IgD-negative memory B cell (primary cell): ENCODE measurements around the gene RPS29. TPM values are rescaled to one million over a fixed set of nuclear protein-coding genes. Genes with fewer than 3 reads are reported as not detected.
A peak's percentile ranks its signal among the peaks of the same experiment; 100 is the strongest.

Source experiments
- H3K27ac Mint-ChIP-seq, 3 donors: one replicate each; pipeline ENCODE4 v1.8.0; 2020 to 2022; ENCODE audit warnings: mild to moderate bottlenecking in 3 of 3, mixed read lengths in 3 of 3, moderate library complexity in 1 of 3
- H3K27me3 Mint-ChIP-seq: one replicate; pipeline ENCODE4 v1.8.0; 2021; ENCODE audit warnings: mixed read lengths
- H3K36me3 Mint-ChIP-seq: one replicate; pipeline ENCODE4 v1.8.0; 2020; ENCODE audit warnings: mild to moderate bottlenecking, mixed read lengths
- H3K4me1 Mint-ChIP-seq, 3 donors: one replicate each; pipeline ENCODE4 v1.8.0; 2020 to 2022; ENCODE audit warnings: mixed read lengths in 3 of 3, mild to moderate bottlenecking in 1 of 3
- H3K4me3 Mint-ChIP-seq, 4 donors: one replicate each; pipeline ENCODE4 v1.8.0; 2020 to 2022; ENCODE audit warnings: mild to moderate bottlenecking in 4 of 4, mixed read lengths in 4 of 4, moderate library complexity in 3 of 4
- H3K9me3 Mint-ChIP-seq, 3 donors: one replicate each; pipeline ENCODE4 v1.8.0; 2020 to 2021; ENCODE audit warnings: mixed read lengths in 3 of 3, mild to moderate bottlenecking in 1 of 3
- polyA plus RNA-seq: library from polyadenylated mRNA; unstranded; fragments of 300-500 nt; fragmentation: Illumina TruSeq; gene quantifications from one replicate; pipeline ENCODE4 v1.2.3, GENCODE V29; 2021

RPS29 gene
- polyA plus RNA-seq, 1 donor from 2014 or later: 10,099 TPM

DNA sequence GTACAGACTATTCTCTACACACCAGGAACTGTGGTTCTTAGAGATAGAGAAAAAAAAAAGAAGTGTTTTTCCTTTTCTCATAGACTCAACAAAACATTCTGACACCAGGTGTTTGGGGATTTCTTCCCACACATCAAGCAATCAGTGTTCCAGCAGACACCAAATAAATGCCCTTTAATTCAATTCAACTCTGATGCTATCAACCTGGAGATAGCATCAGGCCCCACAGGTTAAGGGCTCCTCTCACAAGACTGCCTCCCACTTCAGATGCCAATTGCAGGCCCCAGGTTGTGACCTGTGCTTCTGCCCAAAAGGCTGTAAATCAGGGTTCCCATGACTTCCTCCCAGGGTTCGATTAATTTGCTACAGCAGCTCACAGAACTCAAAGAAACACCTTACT is 36.7 kb downstream of the RPS29 start:
- H3K27me3 Mint-ChIP-seq: peaks cover 1% of the 10 kb centered on the region
- H3K27ac Mint-ChIP-seq: no peak overlapping the region
- no peaks in the 10 kb centered on the region for H3K9me3 Mint-ChIP-seq
- H3K4me3 Mint-ChIP-seq: no peak overlapping the region
- no peaks in the 10 kb centered on the region for H3K36me3 Mint-ChIP-seq
- H3K4me1 Mint-ChIP-seq: no peaks in the 10 kb centered on the region

DNA sequence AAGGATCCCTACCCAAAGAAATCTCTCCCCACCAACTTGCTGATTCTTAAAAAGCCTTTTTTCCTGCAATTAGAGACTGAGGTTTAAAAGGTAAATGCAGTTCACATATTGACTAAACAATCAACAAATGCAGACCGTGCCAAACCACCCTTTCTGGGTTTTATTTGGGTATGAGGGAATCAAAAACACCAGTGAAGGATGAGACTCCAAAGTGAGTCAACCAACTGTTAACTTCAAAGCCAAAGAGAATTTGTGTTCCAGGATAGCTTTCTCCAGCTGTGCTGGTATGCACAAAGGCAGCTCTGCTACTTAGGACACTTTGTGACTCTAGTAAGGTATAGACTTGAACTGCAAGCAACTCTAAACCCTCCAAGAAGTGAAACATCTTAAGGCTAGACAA is 39.4 kb downstream of the RPS29 start:
- H3K27ac Mint-ChIP-seq: no peak overlapping the region
- peaks cover 0 to 5% (median 0%) of the 10 kb centered on the region in 3 donors for H3K9me3 Mint-ChIP-seq

DNA sequence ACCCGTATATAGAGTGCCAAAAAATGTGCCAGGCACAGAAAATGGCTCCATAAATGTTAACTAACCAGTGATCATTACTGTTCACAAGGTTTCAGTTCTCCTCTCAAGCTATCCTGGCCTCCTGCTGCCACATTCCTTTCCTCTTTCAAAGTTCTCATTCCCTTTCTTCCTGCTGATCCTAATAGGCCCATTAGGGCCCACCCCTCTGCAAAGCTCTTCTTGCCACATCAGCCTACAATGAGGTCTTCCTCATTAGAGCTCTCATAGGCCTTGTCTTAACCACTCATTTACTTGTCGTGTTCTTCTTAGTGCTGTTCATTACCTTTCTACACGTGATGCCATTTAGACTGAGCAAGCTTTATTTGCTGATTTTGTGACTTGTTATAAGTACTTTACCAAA is 40.5 kb downstream of the RPS29 start:
- Mint-ChIP-seq H3K27ac (peak overlapping the region in 1 of 3 donors; percentile 2), H3K27me3 (peaks cover 1% of the 10 kb centered on the region), H3K4me1 (no peaks in the 10 kb centered on the region), H3K9me3 (peaks cover 0 to 5% (median under 1%) of the 10 kb centered on the region in 3 donors), H3K36me3 (peaks cover 3% of the 10 kb centered on the region), H3K4me3 (no peak overlapping the region)

More for the DNA sequence above, 39.4 kb downstream of the RPS29 start:
- H3K4me3 Mint-ChIP-seq: no peak overlapping the region
- H3K36me3 Mint-ChIP-seq: peaks cover 3% of the 10 kb centered on the region
- H3K4me1 Mint-ChIP-seq: no peaks in the 10 kb centered on the region
- H3K27me3 Mint-ChIP-seq: peaks cover 1% of the 10 kb centered on the region

DNA sequence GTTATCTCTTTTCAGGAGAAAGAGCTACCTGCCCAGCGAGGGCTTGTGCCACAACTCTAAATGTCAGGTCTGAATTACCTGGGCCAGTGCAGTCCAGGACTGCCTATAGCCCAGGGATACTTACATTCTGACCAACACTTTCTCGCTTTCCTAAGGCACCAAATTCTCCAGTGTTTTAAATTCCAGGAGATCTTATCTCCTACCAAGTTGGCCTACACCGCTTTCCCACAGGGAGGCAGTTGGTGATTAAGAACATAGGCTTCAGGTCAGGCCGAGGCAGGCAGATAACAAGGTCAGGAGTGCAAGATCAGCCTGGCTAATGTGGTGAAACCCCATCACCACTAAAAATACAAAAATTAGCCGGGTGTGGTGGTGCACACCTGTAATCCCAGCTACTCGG is 41.1 kb downstream of the RPS29 start:
- peaks cover 3% of the 10 kb centered on the region for H3K36me3 Mint-ChIP-seq
- H3K9me3 Mint-ChIP-seq: peaks cover 0 to 10% (median 7%) of the 10 kb centered on the region in 3 donors
- no peak overlapping the region for H3K4me3 Mint-ChIP-seq
- H3K4me1 Mint-ChIP-seq: no peaks in the 10 kb centered on the region
- H3K27me3 Mint-ChIP-seq: peaks cover 1% of the 10 kb centered on the region
- no peak overlapping the region for H3K27ac Mint-ChIP-seq

DNA sequence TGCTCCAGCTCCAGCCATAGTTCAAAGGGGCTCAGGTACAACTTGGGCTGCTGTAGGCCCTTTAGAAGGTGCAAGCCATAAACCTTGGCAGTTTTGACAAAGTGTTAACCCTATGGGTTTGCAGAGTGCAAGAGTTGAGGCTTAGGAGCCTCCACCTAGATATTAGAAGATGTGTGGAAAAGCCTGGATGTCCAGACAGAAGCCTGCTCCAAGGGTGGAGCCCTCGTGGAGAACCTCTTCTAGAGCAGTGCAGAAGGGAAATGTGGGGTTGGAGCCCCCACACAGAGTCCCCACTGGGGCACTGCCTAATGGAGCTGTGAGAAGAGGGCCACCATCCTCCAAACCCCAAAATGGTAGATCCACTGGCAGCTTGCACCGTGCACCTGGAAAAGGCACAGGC is 45.1 kb downstream of the RPS29 start:
- H3K4me1 Mint-ChIP-seq: no peaks in the 10 kb centered on the region
- H3K27me3 Mint-ChIP-seq: peaks cover 1% of the 10 kb centered on the region
- H3K9me3 Mint-ChIP-seq: peaks cover 2 to 13% (median 10%) of the 10 kb centered on the region in 3 donors
- H3K27ac Mint-ChIP-seq: no peak overlapping the region
- no peak overlapping the region for H3K4me3 Mint-ChIP-seq
- H3K36me3 Mint-ChIP-seq: peaks cover 5% of the 10 kb centered on the region

DNA sequence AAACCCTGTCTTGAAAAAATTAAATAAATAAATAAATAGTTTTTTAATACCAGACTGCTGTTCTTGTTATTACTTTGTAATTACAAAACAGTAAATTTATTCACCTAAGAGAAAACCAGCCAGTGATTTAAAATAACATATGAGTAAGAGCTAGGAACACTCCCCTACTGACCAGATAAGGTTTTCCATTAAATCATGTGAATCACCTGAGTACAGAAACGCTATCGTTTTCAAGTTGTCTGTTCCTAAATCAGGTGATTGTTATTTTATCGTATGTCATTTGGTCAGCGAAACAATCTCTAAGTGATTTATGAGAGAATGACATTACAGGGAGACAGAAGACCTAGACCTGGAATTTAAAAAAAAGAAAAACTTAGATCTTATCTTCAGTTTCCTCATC is 47.3 kb downstream of the RPS29 start:
- H3K9me3 Mint-ChIP-seq: peaks cover 2 to 13% (median 10%) of the 10 kb centered on the region in 3 donors

More for the DNA sequence above, 47.3 kb downstream of the RPS29 start:
- Mint-ChIP-seq H3K36me3 (peaks cover 5% of the 10 kb centered on the region), H3K27me3 (no peaks in the 10 kb centered on the region), H3K4me3 (no peak overlapping the region), H3K4me1 (no peaks in the 10 kb centered on the region), H3K27ac (no peak overlapping the region)

Other genes starting within 250 kb of the RPS29 start
- 10.1 TPM for gene LRR1, start 12.6 kb upstream of the RPS29 start, polyA plus RNA-seq
- 504 TPM for gene RPL36AL, start 34.2 kb upstream of the RPS29 start, polyA plus RNA-seq
- 31.3 TPM for gene MGAT2, start 34.4 kb upstream of the RPS29 start, polyA plus RNA-seq
- gene DNAAF2, start 48.9 kb upstream of the RPS29 start, polyA plus RNA-seq: 33.4 TPM
- not detected for gene POLE2, start 101.8 kb upstream of the RPS29 start, polyA plus RNA-seq
- gene KLHDC1, start 106.7 kb upstream of the RPS29 start, polyA plus RNA-seq: 2.6 TPM
- gene KLHDC2, start 181.8 kb upstream of the RPS29 start, polyA plus RNA-seq: 48.1 TPM